GM20000 (cell line): ENCODE results near the gene BANF2.

Experiments used
- DNase-seq: peaks from one replicate; pipeline ENCODE4 v3.0.0; 2012; ENCODE audit warnings: low spot score
- TF ChIP-seq, protein P1 (sequence below): IDR thresholded peaks from 2 replicates; pipeline ENCODE4 v1.5.1; 2012; ENCODE audit warnings: mild to moderate bottlenecking, control low read depth; ENCODE audit errors: extremely low read depth, missing control alignments

The BANF2 gene

DNA sequence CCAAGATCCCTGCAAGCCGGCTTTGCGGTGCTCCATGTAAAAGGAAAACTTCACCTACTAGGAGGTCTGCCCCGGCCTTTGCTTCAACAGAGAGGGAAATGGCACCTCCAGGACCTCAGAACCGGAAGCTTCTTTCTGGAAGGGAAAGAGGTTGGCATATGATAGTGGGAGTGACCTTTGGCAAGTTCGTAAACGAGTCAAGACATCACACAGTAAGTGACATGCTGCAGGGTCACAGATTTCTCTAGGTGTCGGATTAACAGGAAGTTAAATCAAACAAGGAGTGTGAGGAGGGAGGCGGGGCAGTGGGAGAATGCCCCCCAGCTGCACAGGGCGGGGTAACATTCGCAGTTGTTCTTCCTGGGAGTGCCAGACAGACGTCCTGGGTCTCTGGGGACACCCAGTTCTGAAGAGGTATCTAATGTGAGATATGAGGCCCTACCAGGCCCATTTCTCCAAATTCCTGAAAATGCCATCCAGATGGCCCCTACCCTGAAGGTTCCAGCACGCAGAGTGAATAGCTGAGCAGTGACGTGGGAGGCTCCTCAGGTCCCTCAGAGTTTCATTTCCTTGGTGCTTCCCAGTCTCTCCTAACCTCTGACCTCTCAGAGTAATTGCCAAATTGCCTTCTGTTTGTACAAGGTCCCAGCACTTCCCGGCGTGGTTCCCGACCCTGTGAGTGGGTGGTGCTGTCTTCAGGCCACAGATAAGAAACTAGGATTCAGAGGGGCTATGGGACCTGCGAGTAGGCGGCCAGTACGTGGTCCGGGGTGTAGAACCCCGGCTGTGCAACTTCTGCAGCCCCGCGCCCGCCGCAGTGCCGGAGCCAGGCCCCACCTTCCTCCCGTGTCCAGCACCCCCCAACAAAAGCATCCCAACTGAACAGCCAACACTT, 19.6 kb upstream of the BANF2 start:
- TF ChIP-seq, protein P1, sequence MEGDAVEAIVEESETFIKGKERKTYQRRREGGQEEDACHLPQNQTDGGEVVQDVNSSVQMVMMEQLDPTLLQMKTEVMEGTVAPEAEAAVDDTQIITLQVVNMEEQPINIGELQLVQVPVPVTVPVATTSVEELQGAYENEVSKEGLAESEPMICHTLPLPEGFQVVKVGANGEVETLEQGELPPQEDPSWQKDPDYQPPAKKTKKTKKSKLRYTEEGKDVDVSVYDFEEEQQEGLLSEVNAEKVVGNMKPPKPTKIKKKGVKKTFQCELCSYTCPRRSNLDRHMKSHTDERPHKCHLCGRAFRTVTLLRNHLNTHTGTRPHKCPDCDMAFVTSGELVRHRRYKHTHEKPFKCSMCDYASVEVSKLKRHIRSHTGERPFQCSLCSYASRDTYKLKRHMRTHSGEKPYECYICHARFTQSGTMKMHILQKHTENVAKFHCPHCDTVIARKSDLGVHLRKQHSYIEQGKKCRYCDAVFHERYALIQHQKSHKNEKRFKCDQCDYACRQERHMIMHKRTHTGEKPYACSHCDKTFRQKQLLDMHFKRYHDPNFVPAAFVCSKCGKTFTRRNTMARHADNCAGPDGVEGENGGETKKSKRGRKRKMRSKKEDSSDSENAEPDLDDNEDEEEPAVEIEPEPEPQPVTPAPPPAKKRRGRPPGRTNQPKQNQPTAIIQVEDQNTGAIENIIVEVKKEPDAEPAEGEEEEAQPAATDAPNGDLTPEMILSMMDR, result no peak
- DNase-seq, result no peak

DNA sequence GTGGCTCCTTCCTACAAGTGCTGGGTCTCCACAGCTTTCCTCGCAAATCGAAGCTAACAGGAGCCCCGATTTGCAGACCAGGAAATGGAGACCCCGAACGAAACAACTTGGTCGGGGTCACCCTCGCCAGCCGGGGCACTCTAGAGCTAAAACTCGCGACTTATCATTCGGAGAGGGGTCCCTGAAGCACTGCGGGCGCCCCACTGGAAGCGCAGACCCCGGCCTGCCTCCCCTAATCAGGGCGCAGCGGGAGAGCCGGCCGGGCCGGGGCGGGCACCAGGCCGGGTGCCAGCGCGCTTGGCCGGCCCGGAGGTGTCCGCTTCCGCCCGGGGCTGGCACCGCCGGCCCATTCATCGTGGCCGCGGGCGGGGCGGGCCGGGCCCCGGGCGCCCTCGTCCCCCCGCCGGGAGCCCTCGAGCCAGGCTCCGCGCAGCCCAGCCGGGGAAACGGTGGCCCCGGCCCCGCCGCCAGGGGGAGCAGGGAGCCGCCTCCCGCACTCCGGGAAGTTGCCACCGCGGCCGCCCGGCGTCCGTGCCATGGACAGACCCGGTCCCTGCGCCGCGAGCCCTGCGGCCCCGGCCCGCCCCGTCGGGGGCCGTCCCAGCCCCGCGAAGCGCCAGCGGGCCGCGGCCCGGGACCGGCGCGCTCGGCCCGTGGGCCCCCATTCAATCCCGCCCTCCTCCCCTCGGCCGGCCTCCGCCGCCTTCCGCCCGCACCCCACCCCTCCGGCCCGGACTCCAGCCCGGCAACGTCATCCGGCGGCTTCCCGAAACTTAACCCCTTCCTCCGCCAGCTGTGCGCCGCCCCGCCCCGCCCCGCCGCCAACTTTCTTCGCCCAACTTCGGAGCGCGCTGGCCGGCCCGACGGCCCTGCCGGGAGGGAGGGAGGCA, 18.7 kb upstream of the BANF2 start:
- peak; percentile 96 for DNase-seq
- TF ChIP-seq, protein P1, result peak; percentile 71

DNA sequence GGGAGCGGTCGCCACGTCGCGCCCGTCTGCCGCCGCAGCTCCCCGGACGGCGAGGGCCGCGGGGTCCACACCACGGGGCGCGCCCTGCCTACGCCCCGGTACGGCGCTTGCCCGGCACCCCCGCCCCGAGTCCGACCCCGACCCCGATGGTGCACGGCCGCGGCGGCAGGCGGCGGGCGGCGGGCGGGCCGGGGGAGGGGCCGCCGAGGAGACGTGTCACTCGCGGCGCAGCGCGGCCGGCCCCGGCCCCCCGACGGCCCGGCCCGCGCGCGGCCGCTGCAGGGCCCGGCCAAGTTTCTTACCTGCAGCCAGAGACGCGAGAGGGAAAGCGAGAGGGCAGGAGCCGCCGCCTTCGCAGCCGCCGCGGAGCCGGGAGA, 18.1 kb upstream of the BANF2 start:
- TF ChIP-seq, protein P1, result no peak
- DNase-seq, result no peak

DNA sequence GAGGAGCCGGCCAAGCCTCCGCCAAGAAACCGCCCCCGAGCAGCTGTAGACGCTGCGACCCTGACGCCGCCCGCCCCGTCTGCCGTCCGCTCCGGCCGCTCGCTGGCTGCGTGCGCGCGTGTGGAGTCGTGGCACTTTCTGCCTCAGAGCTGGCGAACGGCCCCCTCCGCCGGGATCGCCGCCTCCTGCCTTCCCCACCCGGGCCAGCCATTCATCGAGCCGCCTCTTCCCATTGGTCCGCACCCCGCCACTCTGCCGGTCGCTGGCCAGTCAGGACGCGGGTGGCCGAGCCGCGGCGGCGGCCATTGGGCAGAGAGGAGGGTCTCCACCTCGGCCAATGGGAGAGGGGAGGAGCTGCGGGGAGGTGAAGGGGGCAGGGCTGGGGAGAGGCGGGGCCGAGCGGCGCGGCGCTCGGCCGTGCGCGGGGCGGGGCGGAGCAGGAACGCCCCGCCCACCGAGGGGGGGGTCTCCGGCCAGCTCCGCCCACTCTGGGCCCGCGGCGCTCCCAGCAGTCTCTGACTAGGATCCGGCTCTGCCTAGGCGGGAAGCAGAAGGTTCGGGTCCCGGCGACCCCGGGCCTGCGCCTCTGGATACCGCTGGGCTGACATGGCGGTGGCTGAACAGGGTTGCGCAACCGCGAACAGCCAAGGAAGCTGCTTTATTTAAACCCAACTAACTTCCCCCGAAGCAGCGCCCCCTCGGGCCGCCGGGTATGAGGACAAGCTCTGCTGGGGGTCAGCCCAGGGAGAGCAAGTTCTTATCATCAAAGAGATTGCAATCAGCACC, 17.5 kb upstream of the BANF2 start, which contains the start of gene RRBP1:
TSS of gene RRBP1 (minus strand) at position 140 of the 786 bp plus-strand sequence. CDS start 21,735 bp downstream, outside the sequence.
- DNase-seq, result peak; percentile 99

DNA sequence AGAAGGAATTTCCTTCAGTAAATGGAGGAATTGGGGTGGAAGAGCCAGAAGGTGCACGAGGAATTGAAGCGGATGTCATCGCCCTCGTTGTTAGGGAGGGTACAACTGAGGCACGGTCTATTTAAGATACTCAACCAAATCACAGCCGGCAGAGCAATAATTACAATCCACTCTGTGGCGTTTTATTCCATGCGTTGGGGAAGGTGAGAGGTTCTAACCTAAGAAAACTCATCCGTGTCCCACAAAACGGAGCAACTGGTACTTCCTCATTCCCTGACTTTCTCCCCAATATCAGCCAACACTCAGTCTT, 16.9 kb upstream of the BANF2 start:
- TF ChIP-seq, protein P1, result no peak
- no peak for DNase-seq

More for the DNA sequence above, 17.5 kb upstream of the BANF2 start, which contains the start of gene RRBP1:
- TF ChIP-seq, protein P1, result peak; percentile 81

DNA sequence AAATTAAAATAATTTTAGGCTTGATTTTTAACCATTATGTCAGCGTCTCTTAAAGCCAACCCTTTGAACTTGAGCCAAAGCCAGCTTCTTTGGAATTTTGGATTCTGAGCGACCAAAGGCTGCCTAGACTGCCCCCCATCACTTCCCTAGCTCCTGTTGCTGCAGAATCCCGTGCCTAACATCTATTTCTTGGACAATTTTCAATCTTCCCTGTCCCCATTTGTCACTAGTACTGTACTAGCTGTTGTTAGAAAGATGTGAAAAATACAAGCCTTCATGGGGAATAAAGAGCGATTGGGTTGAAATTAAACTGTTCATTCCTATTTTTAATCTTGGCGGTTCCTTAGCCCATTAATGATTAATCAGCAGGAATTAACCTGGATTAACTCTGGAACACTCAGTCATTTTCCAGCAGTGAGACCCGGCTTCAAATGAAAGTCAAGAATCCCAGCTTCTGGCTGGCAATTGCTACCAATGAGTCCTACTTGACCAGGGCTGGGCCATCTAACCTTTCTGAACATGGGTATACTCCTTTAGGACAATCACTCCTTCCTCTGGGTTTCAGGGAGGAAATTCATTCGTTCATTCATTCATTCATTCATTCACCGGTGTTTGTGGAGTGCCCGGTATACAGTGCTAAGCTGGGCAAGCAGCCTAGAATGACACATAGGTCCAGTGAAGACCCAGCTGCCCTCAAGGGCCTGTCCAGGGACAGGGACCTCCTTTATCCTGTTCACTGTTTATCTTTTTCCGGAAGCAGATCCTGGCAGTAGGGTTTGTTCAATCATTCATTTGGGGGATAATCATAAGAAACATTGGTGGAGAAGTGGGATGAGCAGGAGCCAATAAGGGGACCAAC, 16.3 kb upstream of the BANF2 start:
- DNase-seq, result no peak
- TF ChIP-seq, protein P1, result no peak
